Measurements from ENCODE around the gene TMEM186.
"Not testable (repeated sequence)": the region's sequence is repeated elsewhere in the genome, so short reads cannot be mapped to it uniquely, and the experiment has no call there.

Gene TMEM186

DNA sequence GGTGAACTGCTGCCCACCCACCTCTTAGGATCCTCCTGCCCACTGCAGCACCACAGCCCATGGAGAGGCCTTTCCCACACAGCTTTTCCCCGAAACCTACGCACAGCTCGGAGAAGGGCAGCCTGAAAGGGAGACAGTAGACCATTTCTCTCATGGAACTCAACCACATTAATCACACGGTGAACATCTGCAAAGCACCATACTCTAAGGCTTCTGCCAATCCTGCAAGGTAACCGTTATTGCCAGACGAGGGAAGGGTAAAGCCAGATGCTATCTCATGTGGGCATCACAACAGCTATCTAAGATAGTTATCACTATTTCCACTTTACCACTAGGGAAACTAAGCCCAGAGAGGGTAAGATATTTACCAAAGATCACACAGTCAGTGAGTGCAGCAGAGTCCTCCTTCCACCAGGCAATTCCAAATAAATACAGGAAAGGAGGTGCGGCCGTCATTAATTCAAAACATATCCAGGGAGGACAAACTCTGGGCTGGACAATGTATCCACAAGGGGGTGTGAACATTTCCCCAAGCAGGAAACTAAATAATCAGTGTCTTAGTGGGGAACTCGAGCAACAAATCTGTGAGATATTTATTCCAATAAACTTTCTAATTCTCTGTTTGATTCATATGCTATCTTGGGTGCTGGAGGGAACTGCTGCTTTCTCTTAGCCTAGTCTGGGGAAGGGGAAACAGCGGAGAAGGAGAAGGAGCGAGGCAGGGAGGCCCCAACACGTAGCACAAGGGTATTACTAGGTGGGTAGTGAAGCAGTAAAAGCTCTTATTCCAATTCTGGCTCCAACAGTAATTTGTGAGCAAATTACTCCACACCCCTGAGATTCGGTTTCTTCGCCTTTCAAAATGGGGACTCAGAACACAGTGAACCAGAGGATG lies 723 bp downstream of the TMEM186 start:
- H3K4me3 ChIP-seq (ENCODE audit: low read depth, low read length), result peak overlapping the region; percentile 100
- TF ChIP-seq, protein P1, sequence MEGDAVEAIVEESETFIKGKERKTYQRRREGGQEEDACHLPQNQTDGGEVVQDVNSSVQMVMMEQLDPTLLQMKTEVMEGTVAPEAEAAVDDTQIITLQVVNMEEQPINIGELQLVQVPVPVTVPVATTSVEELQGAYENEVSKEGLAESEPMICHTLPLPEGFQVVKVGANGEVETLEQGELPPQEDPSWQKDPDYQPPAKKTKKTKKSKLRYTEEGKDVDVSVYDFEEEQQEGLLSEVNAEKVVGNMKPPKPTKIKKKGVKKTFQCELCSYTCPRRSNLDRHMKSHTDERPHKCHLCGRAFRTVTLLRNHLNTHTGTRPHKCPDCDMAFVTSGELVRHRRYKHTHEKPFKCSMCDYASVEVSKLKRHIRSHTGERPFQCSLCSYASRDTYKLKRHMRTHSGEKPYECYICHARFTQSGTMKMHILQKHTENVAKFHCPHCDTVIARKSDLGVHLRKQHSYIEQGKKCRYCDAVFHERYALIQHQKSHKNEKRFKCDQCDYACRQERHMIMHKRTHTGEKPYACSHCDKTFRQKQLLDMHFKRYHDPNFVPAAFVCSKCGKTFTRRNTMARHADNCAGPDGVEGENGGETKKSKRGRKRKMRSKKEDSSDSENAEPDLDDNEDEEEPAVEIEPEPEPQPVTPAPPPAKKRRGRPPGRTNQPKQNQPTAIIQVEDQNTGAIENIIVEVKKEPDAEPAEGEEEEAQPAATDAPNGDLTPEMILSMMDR (IDR thresholded peaks at IDR 0.05; ENCODE audit: low read depth, low read length), result no peak

DNA sequence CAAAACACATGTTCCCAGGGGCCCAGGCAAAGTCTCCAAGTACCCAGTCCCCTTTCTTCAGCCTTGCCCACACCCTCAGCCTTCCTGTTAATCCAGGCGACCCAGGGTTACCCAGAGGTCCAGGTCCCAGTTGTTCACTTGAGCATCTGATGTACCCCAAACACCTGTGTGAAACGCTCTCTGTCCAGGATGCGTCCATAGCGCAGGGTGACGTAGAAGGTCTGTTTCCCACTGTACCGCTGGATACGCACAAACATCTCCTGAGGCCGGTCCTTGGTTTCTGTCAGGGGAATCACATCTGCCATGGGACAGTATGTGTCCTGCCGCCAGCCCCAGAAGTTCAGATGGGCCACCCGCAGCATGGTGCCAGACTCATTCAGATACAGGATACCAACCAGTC lies 1.6 kb downstream of the TMEM186 start:
- no peak overlapping the region for H3K4me3 ChIP-seq (ENCODE audit: low read depth, low read length)
- TF ChIP-seq, protein P1 (IDR thresholded peaks at IDR 0.05; ENCODE audit: low read depth, low read length), result no peak

DNA sequence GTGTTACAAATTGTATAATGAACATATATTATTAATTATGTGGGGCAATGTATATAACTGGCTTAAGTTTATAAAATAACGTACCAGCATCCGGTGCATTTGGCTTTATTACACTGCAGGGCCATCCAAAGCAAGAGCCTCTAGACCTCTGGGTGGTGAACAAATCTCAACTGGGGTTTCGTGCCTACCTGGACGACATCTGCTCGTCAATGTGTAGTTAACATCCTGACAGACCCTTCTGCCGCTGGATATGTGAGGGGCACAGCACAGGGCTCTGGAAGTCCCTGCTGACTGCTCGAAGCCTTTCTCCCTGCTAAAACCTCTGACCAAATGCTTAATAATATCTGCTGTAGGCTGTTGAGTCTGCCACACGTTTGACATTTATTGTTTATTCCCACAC lies 2.3 kb downstream of the TMEM186 start:
- TF ChIP-seq, protein P1 (IDR thresholded peaks at IDR 0.05; ENCODE audit: low read depth, low read length), result no peak

DNA sequence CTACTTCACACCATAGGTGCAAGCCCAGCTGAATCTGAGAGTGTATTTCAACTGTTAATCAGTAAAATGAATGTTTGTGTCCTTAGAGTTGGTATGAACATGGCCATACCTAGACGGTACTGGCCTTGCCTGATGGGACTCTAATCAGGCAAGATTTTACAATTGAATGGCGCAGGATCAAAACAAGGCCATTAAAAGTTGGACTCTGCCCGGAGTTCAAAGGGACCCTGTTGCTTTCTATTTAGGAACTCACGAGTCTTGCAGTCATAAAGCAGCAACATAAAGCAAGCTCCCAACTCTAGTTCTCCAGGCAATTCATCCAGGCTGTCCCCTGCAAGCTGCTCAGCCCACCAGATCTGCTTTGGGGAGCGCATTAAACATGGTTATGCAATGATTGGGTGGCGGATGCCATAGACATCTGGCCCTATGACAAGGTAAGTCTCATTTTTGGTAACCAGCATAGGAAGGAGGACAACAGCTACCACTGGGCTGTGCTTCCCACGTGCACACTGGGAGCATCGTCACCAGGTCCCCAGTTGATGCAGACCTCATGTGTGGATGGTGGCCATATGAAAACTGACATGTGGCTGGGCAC lies 8.8 kb downstream of the TMEM186 start:
- no peak overlapping the region for H3K4me3 ChIP-seq (ENCODE audit: low read depth, low read length)
- TF ChIP-seq, protein P1 (IDR thresholded peaks at IDR 0.05; ENCODE audit: low read depth, low read length), result no peak

More for the DNA sequence above, 2.3 kb downstream of the TMEM186 start:
- H3K4me3 ChIP-seq (ENCODE audit: low read depth, low read length), result no peak overlapping the region

DNA sequence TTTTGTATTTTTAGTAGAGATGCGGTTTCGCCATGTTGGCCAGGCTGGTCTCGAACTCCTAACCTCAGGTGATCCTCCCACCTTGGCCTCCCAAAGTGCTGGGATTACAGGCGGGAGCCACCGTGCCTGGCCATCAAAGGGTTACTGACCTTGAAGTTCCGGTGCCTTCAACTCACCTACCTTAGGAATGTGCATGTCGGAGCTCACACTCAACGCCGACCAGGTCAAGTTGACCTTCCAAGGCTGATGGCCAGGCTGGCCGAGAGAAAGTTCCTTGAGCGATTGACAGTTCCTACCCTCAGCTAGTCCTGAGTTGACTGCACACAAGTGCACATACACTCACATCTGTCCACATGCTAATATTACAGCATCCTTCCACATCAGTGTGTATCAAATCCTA lies 11.1 kb downstream of the TMEM186 start:
- not testable (repeated sequence) for H3K4me3 ChIP-seq (ENCODE audit: low read depth, low read length)

DNA sequence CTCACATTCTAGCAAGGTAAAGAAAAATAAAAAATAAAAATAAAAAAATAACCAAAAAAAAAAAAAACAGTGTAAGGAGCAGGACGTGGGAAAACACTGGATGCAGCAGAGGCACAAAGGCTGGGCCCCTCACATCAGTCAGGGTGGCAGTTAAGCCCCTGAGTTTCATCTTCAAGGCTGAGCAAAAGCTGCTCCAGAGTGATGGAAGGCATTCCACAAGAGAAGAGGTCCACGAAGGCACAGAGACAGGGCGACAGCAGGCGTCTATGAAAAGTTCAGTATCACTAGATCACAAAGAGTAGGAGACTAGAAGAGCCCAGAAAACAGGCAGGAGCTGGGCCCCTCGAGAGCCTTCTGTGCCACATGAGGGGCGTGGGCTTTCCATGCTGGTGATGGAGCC lies 12.0 kb downstream of the TMEM186 start:
- no peak overlapping the region for H3K4me3 ChIP-seq (ENCODE audit: low read depth, low read length)
- TF ChIP-seq, protein P1 (IDR thresholded peaks at IDR 0.05; ENCODE audit: low read depth, low read length), result no peak

DNA sequence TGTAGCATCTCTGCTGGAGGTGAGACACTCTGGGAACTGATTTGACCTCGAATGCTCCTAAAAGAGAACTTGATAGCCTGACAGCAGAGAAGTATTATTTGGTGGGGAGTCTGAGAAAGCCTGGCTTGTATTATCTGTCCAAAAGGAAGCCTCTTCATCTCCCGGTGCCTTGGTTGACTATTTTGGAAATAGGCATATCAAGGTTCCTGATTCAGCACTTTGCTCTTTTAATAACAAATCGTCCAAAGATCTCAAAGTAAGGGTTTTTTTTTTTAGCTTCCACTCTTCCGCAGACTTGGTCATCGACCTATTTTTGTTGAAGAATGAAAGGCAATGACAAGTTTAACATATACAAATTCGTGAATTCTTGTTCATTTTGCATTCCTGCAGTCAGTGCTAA lies 14.8 kb downstream of the TMEM186 start:
- H3K4me3 ChIP-seq (ENCODE audit: low read depth, low read length), result no peak overlapping the region
- TF ChIP-seq, protein P1 (IDR thresholded peaks at IDR 0.05; ENCODE audit: low read depth, low read length), result no peak
